GM12873 (cell line): ENCODE data around the gene WAC.

Experiments used
- TF ChIP-seq, protein P1 (sequence below): IDR thresholded peaks from 2 replicates; pipeline ENCODE4 v1.5.1; 2012; ENCODE audit warnings: low read depth, mild to moderate bottlenecking, moderate library complexity, low read length, control low read depth; ENCODE audit not compliant: insufficient read depth; ENCODE audit errors: missing control alignments

WAC gene

DNA sequence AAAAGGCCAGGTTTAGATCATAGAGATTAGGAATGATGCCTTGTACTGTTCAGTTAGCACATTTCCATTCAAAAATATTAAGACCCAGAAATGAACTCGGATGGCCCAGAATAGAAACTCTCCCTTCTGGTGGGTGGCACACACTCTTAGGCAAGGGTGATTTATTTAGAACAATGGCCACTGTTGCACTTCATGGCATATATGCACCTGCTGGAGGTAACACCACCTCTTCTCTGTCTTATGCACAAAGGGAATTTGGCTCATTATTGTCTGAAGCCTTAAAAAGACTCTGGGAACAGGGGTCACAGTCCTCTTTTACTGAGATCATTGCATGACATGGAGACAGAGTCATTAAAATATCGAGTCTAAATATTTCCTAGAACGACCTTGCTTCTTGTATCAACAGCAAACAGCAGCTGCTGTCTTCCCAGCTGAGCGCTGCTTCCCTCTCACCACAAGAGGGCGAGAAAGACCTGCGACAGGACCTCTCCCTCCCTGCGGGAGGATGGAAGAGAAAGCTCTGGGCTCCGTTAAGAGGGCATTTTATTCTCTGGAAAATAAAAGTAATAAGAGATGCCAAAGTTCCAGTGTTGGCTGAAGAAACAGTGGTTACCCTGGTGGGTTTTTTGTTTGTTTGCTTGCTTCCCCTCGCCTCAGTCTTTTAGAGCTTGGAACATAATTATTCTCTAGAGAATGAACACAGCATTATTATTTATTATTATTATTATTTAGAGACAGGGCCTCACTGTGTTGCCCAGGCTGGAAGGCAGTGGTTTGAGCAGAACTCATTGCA is 130.9 kb downstream of the WAC start:
- TF ChIP-seq, protein P1, sequence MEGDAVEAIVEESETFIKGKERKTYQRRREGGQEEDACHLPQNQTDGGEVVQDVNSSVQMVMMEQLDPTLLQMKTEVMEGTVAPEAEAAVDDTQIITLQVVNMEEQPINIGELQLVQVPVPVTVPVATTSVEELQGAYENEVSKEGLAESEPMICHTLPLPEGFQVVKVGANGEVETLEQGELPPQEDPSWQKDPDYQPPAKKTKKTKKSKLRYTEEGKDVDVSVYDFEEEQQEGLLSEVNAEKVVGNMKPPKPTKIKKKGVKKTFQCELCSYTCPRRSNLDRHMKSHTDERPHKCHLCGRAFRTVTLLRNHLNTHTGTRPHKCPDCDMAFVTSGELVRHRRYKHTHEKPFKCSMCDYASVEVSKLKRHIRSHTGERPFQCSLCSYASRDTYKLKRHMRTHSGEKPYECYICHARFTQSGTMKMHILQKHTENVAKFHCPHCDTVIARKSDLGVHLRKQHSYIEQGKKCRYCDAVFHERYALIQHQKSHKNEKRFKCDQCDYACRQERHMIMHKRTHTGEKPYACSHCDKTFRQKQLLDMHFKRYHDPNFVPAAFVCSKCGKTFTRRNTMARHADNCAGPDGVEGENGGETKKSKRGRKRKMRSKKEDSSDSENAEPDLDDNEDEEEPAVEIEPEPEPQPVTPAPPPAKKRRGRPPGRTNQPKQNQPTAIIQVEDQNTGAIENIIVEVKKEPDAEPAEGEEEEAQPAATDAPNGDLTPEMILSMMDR = peak; percentile 98

DNA sequence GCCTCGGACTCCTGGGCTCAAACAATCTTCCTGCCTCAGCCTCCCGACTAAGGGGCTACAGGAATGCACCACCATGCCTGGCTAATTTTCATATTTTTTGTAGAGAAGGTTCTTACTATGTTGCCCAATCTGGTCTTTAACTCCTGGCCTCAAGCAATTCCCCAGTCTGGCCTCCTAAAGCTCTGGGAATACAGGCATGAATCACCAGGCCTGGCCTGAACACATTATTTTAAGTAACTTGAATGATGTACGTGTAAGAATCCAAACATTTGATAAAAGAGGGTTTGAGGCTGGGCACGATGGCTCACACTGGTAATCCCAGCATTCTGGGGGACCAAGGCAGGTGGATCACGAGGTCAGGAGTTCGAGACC is 131.4 kb downstream of the WAC start:
- TF ChIP-seq, protein P1 = no peak

DNA sequence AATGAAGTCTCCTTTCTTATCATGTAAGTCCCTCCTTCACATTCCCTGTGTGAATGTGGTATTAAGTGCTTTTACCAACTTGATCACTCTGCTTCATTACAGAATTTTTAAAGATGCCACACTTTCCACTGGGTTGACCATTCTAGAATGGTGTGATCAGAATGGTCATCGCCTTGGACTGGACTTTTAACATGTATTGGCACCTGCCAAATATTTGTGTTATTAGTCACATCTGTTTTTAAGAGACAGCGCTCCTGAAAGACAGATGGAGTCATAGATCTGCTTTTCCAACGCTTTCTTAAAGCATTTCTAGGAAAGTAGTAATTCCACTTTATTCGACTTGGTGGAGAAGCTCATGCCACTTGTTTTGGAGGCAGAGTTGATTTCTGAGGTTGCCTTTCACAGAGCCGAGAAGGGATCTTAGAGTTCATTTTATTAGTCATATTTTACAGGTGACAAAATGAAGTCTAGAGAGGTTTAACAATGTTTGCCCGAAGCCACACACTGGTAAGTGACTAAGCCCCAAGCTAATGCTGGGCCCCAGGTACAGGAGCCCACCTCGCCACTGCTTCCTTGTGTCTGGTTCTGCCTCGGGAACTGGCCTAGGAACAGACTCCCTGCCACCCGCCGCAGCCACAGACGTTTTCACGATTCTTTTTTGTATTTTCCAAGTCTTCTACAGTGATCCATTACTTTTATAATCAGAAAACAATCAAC is 134.0 kb downstream of the WAC start:
- TF ChIP-seq, protein P1 = no peak

DNA sequence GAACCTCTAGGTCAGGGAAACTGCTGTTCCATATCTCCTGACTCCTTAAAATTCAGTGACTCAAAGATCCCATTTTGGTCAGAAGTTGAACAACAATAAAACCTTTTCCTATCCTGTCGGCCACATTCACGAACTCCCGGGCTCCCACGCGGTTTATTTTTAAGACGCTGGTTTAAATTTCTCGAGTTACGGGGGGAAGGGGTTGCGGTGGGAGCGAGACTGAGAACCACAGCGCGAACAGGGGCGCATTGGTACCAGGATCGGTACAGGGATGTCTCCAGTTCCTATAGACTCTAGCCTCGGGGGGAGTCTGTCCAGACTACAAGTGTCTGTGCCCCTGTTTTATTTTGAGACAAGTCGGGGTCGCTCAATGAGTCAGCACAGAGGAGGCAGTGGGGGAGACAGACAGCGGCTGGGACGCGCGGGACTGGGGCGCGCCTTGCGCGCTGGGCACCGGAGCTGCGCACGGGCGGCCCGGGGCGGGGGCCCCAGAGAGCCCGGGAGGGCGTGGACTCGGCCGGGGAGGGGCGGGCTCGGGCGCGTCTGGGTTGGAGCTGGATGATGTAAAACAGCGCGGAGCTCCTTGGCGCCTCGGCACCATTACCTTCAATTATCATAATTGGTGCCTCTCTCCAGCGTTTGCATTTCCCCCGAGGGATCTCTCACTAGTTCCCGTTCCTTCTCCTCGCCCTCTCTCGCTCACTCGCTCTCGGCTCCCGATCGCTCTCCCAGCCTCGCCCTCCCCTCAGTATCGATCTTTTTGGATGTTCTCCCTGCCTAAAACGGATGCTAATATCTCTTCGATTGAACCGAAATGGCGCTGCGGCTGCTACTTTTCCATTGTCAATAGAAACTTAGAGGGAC is 135.7 kb downstream of the WAC start:
- TF ChIP-seq, protein P1 = no peak

DNA sequence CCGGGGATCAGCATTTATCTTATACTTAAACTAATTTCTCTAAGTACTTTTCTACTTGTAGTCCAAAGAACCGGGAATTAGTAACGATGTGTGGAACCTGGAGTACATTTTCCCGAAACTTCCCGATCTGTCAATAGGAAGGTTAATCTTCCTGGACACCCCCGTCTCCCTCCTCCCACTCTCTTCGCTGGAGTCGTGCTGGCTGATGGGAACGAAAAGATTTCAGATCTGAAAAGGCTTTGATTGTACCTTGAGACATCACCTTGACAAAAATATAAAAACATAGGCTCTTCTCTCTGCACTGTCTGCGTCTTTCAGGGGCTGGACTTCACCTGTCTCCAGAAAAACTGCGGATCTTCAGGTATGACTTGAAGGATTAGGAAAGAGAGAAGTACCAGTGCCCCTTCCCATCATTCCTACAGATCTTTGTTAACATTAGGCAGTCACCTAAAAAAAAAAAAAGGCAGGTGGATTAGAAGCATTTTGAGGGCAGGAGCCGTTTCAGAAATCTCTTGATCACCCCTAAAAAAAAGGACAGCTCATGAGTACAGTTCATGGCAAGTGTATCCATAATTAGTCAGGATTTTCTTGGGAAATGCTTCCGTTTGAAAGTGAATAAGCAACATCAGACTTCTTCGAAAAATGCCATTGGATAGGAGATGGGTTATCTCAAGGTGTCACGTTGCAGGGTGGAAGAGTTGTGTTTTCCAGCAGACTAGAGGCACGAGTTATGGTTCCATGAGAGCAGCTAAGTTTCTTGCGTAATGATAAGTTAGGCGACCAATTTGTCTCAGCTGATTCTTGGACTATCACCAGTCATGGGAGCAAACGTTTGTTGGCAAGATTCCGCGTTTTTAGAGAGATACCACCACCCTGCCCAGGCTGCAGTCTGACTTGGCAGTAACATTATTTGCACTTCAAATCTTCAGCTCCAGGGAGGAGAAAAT is 136.6 kb downstream of the WAC start:
- TF ChIP-seq, protein P1 = no peak
